ENCODE measurements around the gene TRAF1. TPM values are rescaled to one million over a fixed set of nuclear protein-coding genes. Genes with fewer than 3 reads are reported as not detected.

TRAF1 gene
- total and polyA plus RNA-seq, 2 of the 13 experiments (the other 11 are each of a cell fraction or from before 2014, with no cell fraction given): 0.44 to 1.0 TPM

DNA sequence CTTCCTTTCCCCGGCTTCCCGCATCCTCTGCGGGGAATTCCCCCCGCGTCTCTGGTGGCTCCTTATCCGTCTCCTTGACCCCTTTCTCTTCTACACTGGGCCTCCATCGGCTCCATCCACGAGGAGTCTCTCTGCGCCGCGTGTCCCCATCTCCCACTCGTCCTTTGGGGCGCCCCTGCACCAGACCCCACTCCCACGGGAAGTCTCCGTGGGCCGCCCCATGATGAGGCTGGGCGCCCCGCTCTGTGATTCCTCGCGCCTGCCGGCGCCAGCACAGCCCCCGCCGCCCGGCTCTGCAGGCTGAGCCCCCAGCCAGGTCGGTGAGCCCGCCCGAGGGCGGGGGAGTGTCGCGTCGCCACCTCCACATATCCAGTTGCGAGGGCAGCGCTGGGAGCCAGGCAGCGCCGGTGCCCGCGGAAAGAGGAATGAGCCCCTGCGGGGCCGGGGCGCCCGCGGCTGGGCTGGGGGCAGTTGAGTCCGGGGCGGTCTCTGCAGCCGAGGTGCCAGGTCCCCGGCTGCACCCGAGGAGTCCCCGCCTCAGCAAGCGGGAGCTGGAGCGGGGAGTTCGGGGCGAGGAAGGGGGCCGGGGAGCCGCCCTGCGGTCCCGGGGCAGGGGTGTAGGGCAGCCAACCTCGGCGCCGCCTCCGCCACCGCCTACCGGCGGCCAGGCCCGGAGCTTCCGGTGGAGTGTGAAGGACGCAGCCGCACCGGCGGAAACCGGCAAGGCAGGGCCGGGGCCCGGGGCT, 2.1 kb upstream of the TRAF1 start (continued):
- TF ChIP-seq, protein P1, sequence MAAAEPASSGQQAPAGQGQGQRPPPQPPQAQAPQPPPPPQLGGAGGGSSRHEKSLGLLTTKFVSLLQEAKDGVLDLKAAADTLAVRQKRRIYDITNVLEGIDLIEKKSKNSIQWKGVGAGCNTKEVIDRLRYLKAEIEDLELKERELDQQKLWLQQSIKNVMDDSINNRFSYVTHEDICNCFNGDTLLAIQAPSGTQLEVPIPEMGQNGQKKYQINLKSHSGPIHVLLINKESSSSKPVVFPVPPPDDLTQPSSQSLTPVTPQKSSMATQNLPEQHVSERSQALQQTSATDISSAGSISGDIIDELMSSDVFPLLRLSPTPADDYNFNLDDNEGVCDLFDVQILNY (CRISPR knock-in tag; conservative IDR thresholded peaks at IDR 0.05): no peak
- TF ChIP-seq, protein P2, sequence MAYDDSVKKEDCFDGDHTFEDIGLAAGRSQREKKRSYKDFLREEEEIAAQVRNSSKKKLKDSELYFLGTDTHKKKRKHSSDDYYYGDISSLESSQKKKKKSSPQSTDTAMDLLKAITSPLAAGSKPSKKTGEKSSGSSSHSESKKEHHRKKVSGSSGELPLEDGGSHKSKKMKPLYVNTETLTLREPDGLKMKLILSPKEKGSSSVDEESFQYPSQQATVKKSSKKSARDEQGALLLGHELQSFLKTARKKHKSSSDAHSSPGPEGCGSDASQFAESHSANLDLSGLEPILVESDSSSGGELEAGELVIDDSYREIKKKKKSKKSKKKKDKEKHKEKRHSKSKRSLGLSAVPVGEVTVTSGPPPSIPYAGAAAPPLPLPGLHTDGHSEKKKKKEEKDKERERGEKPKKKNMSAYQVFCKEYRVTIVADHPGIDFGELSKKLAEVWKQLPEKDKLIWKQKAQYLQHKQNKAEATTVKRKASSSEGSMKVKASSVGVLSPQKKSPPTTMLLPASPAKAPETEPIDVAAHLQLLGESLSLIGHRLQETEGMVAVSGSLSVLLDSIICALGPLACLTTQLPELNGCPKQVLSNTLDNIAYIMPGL (CRISPR knock-in tag; IDR thresholded peaks at IDR 0.05; ENCODE audit: borderline replicate concordance in 1 of 2, low read depth in 1 of 2): peak; percentile 71 to 76; a peak in 2 of 4 replicates
- no peak for TF ChIP-seq ZNF3 (CRISPR knock-in tag; IDR thresholded peaks at IDR 0.05)
- TF ChIP-seq TBP (CRISPR knock-in tag; IDR thresholded peaks at IDR 0.05): no peak
- TF ChIP-seq ISX (CRISPR knock-in tag; conservative IDR thresholded peaks at IDR 0.05): no peak
- TF ChIP-seq, protein P3, sequence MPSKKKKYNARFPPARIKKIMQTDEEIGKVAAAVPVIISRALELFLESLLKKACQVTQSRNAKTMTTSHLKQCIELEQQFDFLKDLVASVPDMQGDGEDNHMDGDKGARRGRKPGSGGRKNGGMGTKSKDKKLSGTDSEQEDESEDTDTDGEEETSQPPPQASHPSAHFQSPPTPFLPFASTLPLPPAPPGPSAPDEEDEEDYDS (CRISPR knock-in tag; IDR thresholded peaks at IDR 0.05): no peak
- 0 out of 2 replicates have a peak, but pooled peaks have one; percentile 39 for TF ChIP-seq ZNF205 (CRISPR knock-in tag; IDR thresholded peaks at IDR 0.05)
- TF ChIP-seq, protein P4, sequence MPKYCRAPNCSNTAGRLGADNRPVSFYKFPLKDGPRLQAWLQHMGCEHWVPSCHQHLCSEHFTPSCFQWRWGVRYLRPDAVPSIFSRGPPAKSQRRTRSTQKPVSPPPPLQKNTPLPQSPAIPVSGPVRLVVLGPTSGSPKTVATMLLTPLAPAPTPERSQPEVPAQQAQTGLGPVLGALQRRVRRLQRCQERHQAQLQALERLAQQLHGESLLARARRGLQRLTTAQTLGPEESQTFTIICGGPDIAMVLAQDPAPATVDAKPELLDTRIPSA (CRISPR knock-in tag; IDR thresholded peaks at IDR 0.05; ENCODE audit: borderline replicate concordance): peak; percentile 32; the same call in 1 of the 2 replicates
- no peak for TF ChIP-seq ARNT (IDR thresholded peaks at IDR 0.05)
- no peak for TF ChIP-seq ZNF780A (CRISPR knock-in tag; IDR thresholded peaks at IDR 0.05)
- TF ChIP-seq, protein P5, sequence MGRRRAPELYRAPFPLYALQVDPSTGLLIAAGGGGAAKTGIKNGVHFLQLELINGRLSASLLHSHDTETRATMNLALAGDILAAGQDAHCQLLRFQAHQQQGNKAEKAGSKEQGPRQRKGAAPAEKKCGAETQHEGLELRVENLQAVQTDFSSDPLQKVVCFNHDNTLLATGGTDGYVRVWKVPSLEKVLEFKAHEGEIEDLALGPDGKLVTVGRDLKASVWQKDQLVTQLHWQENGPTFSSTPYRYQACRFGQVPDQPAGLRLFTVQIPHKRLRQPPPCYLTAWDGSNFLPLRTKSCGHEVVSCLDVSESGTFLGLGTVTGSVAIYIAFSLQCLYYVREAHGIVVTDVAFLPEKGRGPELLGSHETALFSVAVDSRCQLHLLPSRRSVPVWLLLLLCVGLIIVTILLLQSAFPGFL (CRISPR knock-in tag; IDR thresholded peaks at IDR 0.05): no peak
- TF ChIP-seq, protein P6, sequence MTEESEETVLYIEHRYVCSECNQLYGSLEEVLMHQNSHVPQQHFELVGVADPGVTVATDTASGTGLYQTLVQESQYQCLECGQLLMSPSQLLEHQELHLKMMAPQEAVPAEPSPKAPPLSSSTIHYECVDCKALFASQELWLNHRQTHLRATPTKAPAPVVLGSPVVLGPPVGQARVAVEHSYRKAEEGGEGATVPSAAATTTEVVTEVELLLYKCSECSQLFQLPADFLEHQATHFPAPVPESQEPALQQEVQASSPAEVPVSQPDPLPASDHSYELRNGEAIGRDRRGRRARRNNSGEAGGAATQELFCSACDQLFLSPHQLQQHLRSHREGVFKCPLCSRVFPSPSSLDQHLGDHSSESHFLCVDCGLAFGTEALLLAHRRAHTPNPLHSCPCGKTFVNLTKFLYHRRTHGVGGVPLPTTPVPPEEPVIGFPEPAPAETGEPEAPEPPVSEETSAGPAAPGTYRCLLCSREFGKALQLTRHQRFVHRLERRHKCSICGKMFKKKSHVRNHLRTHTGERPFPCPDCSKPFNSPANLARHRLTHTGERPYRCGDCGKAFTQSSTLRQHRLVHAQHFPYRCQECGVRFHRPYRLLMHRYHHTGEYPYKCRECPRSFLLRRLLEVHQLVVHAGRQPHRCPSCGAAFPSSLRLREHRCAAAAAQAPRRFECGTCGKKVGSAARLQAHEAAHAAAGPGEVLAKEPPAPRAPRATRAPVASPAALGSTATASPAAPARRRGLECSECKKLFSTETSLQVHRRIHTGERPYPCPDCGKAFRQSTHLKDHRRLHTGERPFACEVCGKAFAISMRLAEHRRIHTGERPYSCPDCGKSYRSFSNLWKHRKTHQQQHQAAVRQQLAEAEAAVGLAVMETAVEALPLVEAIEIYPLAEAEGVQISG (CRISPR knock-in tag; IDR thresholded peaks at IDR 0.05): no peak; the same call in 1 of the 2 replicates
- TF ChIP-seq, protein P7, sequence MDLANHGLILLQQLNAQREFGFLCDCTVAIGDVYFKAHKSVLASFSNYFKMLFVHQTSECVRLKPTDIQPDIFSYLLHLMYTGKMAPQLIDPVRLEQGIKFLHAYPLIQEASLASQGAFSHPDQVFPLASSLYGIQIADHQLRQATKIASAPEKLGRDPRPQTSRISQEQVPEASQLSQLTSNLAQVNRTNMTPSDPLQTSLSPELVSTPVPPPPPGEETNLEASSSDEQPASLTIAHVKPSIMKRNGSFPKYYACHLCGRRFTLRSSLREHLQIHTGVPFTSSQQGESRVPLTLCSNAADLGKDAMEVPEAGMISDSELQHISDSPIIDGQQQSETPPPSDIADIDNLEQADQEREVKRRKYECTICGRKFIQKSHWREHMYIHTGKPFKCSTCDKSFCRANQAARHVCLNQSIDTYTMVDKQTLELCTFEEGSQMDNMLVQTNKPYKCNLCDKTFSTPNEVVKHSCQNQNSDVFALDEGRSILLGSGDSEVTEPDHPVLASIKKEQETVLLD (CRISPR knock-in tag; IDR thresholded peaks at IDR 0.05; ENCODE audit: low read depth): 0 out of 2 replicates have a peak, but pooled peaks have one; percentile 49
- TF ChIP-seq, protein P8, sequence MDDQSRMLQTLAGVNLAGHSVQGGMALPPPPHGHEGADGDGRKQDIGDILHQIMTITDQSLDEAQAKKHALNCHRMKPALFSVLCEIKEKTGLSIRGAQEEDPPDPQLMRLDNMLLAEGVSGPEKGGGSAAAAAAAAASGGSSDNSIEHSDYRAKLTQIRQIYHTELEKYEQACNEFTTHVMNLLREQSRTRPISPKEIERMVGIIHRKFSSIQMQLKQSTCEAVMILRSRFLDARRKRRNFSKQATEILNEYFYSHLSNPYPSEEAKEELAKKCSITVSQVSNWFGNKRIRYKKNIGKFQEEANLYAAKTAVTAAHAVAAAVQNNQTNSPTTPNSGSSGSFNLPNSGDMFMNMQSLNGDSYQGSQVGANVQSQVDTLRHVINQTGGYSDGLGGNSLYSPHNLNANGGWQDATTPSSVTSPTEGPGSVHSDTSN (CRISPR knock-in tag; IDR thresholded peaks at IDR 0.05; ENCODE audit: borderline replicate concordance): no peak
- TF ChIP-seq YEATS4 (CRISPR knock-in tag; IDR thresholded peaks at IDR 0.05; ENCODE audit: borderline replicate concordance): peak; percentile 73; the same call in 1 of the 2 replicates

Data from HepG2 (cell line).